Ascending aorta (tissue), 2 donors: ENCODE results near the gene FREY1. TPM values are rescaled to one million over a fixed set of nuclear protein-coding genes. Genes with fewer than 3 reads are reported as not detected.

Experiments used
- DNase-seq, 2 donors: peaks; one replicate each; pipeline ENCODE4 v3.0.0-alpha.2; 2019; ENCODE audit warnings: low spot score in 2 of 2
- H3K27ac ChIP-seq, 2 donors: fragments of 200-600 bp; sonication (generic); one replicate each; pipeline ENCODE4 v1.5.1; 2016 to 2017; ENCODE audit warnings: mild to moderate bottlenecking in 1 of 2
- H3K27me3 ChIP-seq: fragments of 200-600 bp; sonication (generic); one replicate; pipeline ENCODE4 v1.5.1; 2017
- H3K36me3 ChIP-seq, 2 donors: fragments of 200-600 bp; sonication (generic); one replicate each; pipeline ENCODE4 v1.5.1; 2016
- H3K4me1 ChIP-seq, 2 donors: fragments of 200-600 bp; sonication (generic); one replicate each; pipeline ENCODE4 v1.5.1; 2016 to 2017; ENCODE audit warnings: mild to moderate bottlenecking in 1 of 2
- H3K4me3 ChIP-seq, 2 donors: fragments of 200-600 bp; sonication (generic); one replicate each; pipeline ENCODE4 v1.5.1; 2016 to 2017; ENCODE audit warnings: mild to moderate bottlenecking in 1 of 2
- H3K9me3 ChIP-seq, 2 donors: fragments of 200-600 bp; sonication (generic); one replicate each; pipeline ENCODE4 v1.5.1; 2016
- intact Hi-C: fragments of 100-400 bp; cut with DNase I; formaldehyde crosslinking; loops from one replicate; pipeline ENCODE4 v1.15.1; 2023
- total RNA-seq: library from RNA; depleted of rRNA; stranded (reverse); fragments of >200 nt; gene quantifications from one replicate; pipeline ENCODE4 v1.1.0, GENCODE V29; 2016
- TF ChIP-seq, protein P1 (sequence below), 3 experiments: fragments of 200-600 bp in 2 of 3; fragments of 450-650 bp in 1 of 3; sonication (generic) in 2 of 3; IDR thresholded peaks; one replicate each; pipeline ENCODE4 v1.5.1; 2016 to 2019; ENCODE audit warnings: antibody characterized with exemption in 3 of 3, mild to moderate bottlenecking in 1 of 3, moderate library complexity in 1 of 3

FREY1 gene
- total RNA-seq, 1 donor from 2014 or later = not detected

DNA sequence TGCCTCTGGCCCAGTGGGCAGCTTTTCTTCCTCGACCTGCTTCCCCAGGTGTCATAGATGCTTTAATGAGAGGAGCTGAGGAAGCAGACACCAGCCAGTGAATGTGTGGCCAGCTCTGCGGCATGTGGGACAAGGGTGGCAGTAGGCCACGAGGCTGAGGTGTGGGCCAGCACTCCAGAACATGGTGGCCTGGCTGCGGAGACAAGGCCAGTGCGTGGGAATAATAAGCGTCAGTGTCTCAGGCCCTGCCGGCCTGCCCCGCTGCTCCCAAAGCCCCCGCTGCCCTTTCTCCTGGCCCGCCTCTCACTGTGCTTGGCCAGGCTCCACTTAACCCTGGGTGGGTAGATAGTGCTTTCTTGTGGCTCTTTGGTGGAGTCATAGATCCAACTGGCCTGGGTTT is 19.5 kb downstream of the FREY1 start:
- Histone ChIP-seq H3K27ac (no peak overlapping the region), H3K36me3 (no peaks in the 10 kb centered on the region), H3K27me3 (no peaks in the 10 kb centered on the region), H3K4me1 (peaks cover 0 to 6% of the 10 kb centered on the region in 2 donors), H3K4me3 (no peak overlapping the region), H3K9me3 (no peaks in the 10 kb centered on the region)
- TF ChIP-seq, protein P1, sequence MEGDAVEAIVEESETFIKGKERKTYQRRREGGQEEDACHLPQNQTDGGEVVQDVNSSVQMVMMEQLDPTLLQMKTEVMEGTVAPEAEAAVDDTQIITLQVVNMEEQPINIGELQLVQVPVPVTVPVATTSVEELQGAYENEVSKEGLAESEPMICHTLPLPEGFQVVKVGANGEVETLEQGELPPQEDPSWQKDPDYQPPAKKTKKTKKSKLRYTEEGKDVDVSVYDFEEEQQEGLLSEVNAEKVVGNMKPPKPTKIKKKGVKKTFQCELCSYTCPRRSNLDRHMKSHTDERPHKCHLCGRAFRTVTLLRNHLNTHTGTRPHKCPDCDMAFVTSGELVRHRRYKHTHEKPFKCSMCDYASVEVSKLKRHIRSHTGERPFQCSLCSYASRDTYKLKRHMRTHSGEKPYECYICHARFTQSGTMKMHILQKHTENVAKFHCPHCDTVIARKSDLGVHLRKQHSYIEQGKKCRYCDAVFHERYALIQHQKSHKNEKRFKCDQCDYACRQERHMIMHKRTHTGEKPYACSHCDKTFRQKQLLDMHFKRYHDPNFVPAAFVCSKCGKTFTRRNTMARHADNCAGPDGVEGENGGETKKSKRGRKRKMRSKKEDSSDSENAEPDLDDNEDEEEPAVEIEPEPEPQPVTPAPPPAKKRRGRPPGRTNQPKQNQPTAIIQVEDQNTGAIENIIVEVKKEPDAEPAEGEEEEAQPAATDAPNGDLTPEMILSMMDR (IDR thresholded peaks at IDR 0.05) = no peak
- no peak for DNase-seq
- intact Hi-C loops = no loop called here

DNA sequence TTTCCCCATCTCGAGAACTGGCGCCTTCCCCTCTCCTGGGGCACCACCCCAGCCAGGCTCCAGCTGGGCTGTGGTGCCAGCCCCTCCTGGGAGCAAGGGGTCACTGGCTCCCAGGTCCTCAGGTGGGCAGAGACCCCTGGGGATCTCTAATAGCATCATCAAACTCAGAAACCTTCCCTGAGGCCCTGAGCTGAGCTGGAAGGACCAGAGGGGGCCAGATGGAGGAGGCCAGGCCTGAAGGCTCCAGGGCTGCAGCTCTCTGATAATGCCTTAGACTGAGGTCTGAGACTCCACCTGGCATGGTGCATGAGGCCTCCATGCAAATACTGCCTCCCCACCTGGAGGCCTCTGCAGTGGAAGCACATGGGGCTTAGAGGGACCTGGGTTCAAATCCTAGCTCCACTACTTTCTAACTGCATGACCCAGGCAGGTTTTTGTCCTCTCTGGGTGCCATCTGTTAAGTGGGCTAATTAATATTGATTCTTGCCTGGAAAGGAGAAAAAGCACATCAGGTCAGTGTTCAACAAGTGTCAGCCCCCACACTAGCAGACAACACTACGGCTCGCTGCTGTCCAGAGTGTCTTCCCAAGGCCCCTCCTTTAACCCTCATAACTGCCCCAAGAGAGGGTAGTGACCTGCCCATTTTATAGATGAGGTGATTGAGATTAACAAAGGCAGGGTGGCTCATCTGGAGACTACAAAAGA is 20.1 kb downstream of the FREY1 start:
- no peak overlapping the region for H3K4me3 ChIP-seq
- no peaks in the 10 kb centered on the region for H3K9me3 ChIP-seq
- no peaks in the 10 kb centered on the region for H3K27me3 ChIP-seq
- no peak overlapping the region for H3K27ac ChIP-seq
- H3K36me3 ChIP-seq = peaks cover 3 to 6% of the 10 kb centered on the region in 2 donors
- TF ChIP-seq, protein P1 (IDR thresholded peaks at IDR 0.05) = no peak
- H3K4me1 ChIP-seq = peaks cover 0 to 6% of the 10 kb centered on the region in 2 donors
- intact Hi-C loops = no loop called here
- no peak for DNase-seq

DNA sequence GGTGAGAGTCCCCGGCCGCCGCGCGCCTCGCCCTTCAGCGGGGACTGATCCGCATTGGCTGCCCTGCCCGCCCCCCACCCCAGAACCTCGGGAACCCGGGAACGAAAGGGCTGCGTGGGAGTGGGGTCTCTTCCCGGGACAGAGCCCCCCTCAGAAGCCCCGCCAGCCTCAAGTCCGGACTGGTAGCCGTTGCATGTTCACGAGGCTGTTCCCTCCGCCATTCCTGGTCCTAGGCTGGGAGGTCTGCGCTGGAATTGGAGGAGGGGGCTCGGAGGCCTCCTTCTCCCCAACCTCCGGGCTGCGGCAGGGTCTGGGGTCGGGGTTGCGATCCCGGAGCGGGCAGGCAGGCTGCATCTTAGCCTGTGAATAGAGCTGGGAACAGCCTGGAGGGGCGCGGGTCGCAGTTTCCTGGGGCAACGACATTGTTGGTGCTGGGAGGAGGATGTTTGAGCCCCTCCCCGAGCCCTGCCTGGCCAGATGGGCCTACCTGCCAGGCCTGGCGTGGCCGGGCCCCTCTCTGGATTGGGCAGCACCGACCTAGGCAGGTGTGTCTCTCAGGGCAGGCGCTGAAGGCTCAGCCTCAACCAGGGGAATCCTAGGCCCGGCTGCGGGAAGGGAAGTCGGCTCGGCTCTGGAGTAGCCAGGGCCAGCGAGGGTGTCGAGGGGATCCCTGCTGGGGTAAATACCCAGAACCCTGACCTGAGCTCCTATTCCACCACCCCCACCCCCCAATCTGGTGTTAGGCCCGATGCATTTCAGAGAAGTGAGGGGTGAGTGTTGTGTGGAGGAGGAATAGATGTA is 20.9 kb downstream of the FREY1 start:
- DNase-seq = no peak
- Histone ChIP-seq H3K27ac (no peak overlapping the region), H3K27me3 (no peaks in the 10 kb centered on the region), H3K36me3 (peaks cover 12 to 14% of the 10 kb centered on the region in 2 donors), H3K9me3 (no peaks in the 10 kb centered on the region), H3K4me3 (peak overlapping the region; percentile 57 to 72), H3K4me1 (peaks cover 0 to 6% of the 10 kb centered on the region in 2 donors)
- TF ChIP-seq, protein P1 (IDR thresholded peaks at IDR 0.05) = no peak
- intact Hi-C loops = no loop called here

DNA sequence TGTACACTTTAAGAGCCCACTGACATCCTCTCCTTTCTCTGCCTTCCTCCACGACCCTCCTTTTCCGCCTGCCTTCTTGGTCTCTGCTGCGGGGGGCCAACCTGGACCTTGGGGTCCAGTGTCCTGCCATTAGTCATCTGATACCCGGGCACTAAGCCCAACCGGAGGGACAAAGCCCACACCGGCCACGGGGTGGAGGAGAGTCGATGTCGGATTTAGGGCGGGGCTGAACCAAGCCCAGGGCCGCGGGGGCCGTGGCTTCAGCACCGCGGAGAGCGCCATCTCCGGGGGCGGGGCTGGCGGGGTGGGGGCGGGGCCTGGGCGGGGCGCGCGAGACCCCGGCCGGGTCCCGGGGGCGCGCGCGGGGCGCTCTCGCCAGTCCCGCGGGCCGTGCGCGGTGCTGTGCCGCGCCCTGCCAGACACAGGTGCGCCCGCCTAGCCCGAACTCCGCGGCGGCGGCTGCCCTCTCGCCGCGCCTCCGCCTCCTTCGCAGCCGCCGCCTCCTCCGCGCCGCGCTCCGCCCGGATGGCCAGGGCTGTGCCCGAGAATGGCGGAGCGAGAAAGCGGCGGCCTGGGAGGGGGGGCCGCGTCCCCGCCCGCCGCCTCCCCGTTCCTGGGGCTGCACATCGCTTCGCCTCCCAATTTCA is 21.7 kb downstream of the FREY1 start, which contains the start of gene MAPK8IP1:
TSS of gene MAPK8IP1 (plus strand) at position 378 of the 647 bp plus-strand sequence. CDS start at position 548, 170 bp downstream.
- peaks cover 0 to 6% of the 10 kb centered on the region in 2 donors for H3K4me1 ChIP-seq
- intact Hi-C loops = no loop called here
- H3K27ac ChIP-seq = no peak within 1 kb of the TSS
- TF ChIP-seq, protein P1 (IDR thresholded peaks at IDR 0.05) = no peak
- H3K9me3 ChIP-seq = no peaks in the 10 kb centered on the region
- H3K27me3 ChIP-seq = no peaks in the 10 kb centered on the region
- peaks cover 19 to 21% of the 10 kb centered on the region in 2 donors for H3K36me3 ChIP-seq
- H3K4me3 ChIP-seq = peak within 1 kb of the TSS; percentile 57 to 72
- no peak for DNase-seq

DNA sequence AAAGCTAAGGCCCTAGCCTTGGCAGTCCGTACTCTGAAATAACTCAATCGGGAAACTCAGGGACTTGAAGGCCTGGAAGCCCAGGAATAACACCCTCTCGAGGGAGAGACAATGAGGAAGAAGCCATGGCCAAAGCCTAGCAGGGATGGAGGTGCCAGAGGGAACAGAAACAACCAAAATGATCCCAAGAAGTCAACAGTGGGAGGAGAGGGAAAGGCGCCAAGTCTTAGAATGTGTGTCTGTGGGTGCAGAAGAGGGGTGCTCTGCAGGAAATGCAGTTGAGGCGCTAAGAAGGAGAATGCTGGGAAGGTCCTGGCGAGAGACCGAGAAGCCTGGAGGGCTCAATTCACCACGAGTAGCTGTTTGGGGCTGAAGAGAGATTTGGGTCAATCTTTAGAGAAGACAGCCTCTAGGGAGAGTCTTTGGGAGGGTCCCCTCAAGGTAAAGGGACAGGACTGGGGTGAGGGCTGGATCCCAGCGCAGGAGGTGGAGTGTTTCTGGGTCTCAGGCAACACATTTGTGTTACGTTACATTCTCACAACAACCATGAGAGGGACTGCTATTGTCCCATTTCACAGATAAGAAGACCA is 22.4 kb downstream of the FREY1 start:
- H3K36me3 ChIP-seq = peaks cover 25 to 28% of the 10 kb centered on the region in 2 donors
- DNase-seq = no peak
- no peak overlapping the region for H3K27ac ChIP-seq
- intact Hi-C loops = no loop called here
- TF ChIP-seq, protein P1 (IDR thresholded peaks at IDR 0.05) = no peak
- peak overlapping the region; percentile 57 to 72 for H3K4me3 ChIP-seq
- peaks cover 0 to 6% of the 10 kb centered on the region in 2 donors for H3K4me1 ChIP-seq
- no peaks in the 10 kb centered on the region for H3K9me3 ChIP-seq
- no peaks in the 10 kb centered on the region for H3K27me3 ChIP-seq
